Loucy (cell line): Measurements from ENCODE around the gene CNOT4.

Experiments used
- CTCF ChIP-seq: fragments of 200-600 bp; sonication (generic); conservative IDR thresholded peaks from 2 replicates; pipeline ENCODE4 v1.5.1; 2014; ENCODE audit warnings: mild to moderate bottlenecking, antibody characterized with exemption, low read length
- EZH2phosphoT487 ChIP-seq: fragments of 200-600 bp; IDR thresholded peaks from 2 replicates; pipeline ENCODE4 v1.6.1; 2018; ENCODE audit warnings: antibody characterized with exemption, mild to moderate bottlenecking, moderate library complexity, borderline replicate concordance

- no peak for TF ChIP-seq CTCF
- TF ChIP-seq EZH2phosphoT487: no peak
Observed at GRCh38 chr7:135330088-135330487, 179.8 kb downstream of the CNOT4 start.
